Lower leg skin (tissue), 4 donors: ENCODE measurements around the gene USP31. TPM values are rescaled to one million over a fixed set of nuclear protein-coding genes. Genes with fewer than 3 reads are reported as not detected.

ENCODE experiments used
- DNase-seq, 2 donors: peaks; one replicate each; pipeline ENCODE4 v3.0.0-alpha.2; 2019; ENCODE audit warnings: low spot score in 2 of 2
- H3K4me3 ChIP-seq: fragments of 200-600 bp; sonication (generic); 2 replicates; pipeline ENCODE4 v1.5.1; 2017; ENCODE audit warnings: mild to moderate bottlenecking, low read depth; ENCODE audit not compliant: poor library complexity, severe bottlenecking
- CTCF ChIP-seq, 3 donors: fragments of 450-650 bp; IDR thresholded peaks; one replicate each; pipeline ENCODE4 v1.5.1; 2016; ENCODE audit warnings: antibody characterized with exemption in 3 of 3, mild to moderate bottlenecking in 3 of 3, moderate library complexity in 2 of 3
- POLR2A ChIP-seq, 2 donors: fragments of 450-650 bp; IDR thresholded peaks; one replicate each; pipeline ENCODE4 v1.6.1; 2016 to 2017; ENCODE audit warnings: antibody characterized with exemption in 2 of 2, mild to moderate bottlenecking in 1 of 2, moderate library complexity in 1 of 2
- WGBS, 2 donors: methylation state at CpG; one replicate each; pipeline ENCODE4 v1.1.5; 2018; 5-methylcytosine and 5-hydroxymethylcytosine counted together
- intact Hi-C: fragments of 100-400 bp; cut with DNase I; formaldehyde crosslinking; loops from one replicate; pipeline ENCODE4 v1.15.0; 2023; ENCODE audit warnings: low total_unique reads
- total RNA-seq, 4 donors: library from RNA; depleted of rRNA; stranded (reverse); fragments of >200 nt; gene quantifications; one replicate each; pipeline ENCODE4 v1.1.0, GENCODE V29; 2016

Gene USP31
- total RNA-seq, 4 donors from 2014 or later = 11.3 to 41.1 (median 15.6) TPM

GRCh38 chr16:23051587-23051986 is 97.7 kb downstream of the USP31 start:
- no peak overlapping the region for H3K4me3 ChIP-seq
- no peak for DNase-seq
- no peak for TF ChIP-seq POLR2A (IDR thresholded peaks at IDR 0.05)
- TF ChIP-seq CTCF (IDR thresholded peaks at IDR 0.05) = no peak
- intact Hi-C loops = no loop called here
- WGBS, 2 donors = 61 to 63% methylated on average over 8 of the region's 8 CpGs

- no peak overlapping the region for H3K4me3 ChIP-seq
- intact Hi-C loops = no loop called here
- TF ChIP-seq POLR2A (IDR thresholded peaks at IDR 0.05) = no peak
- no peak for TF ChIP-seq CTCF (IDR thresholded peaks at IDR 0.05)
- 80 to 85% methylated on average over 5 of the region's 5 CpGs for WGBS, 2 donors
- DNase-seq = peak in 1 of 2 donors; percentile 29
Measured at GRCh38 chr16:23048164-23048563, 101.1 kb downstream of the USP31 start.

GRCh38 chr16:23045025-23045424 is 104.2 kb downstream of the USP31 start:
- 45 to 74% methylated on average over 1 of the region's 1 CpG for WGBS, 2 donors
- no peak overlapping the region for H3K4me3 ChIP-seq
- intact Hi-C loops = no loop called here
- no peak for TF ChIP-seq CTCF (IDR thresholded peaks at IDR 0.05)
- no peak for TF ChIP-seq POLR2A (IDR thresholded peaks at IDR 0.05)
- DNase-seq = no peak

- H3K4me3 ChIP-seq = no peak overlapping the region
- DNase-seq = no peak
- 79 to 83% methylated on average over 4 of the region's 4 CpGs for WGBS, 2 donors
- intact Hi-C loops = no loop called here
- no peak for TF ChIP-seq CTCF (IDR thresholded peaks at IDR 0.05)
- TF ChIP-seq POLR2A (IDR thresholded peaks at IDR 0.05) = no peak
Measured at GRCh38 chr16:23040246-23040645, 109.0 kb downstream of the USP31 start.

- H3K4me3 ChIP-seq = no peak overlapping the region
- intact Hi-C loops = no loop called here
- TF ChIP-seq CTCF (IDR thresholded peaks at IDR 0.05) = no peak
- TF ChIP-seq POLR2A (IDR thresholded peaks at IDR 0.05) = no peak
- no peak for DNase-seq
- WGBS, 2 donors = 76 to 80% methylated on average over 4 of the region's 4 CpGs
Measured at GRCh38 chr16:23039118-23039517, 110.1 kb downstream of the USP31 start.

GRCh38 chr16:23035240-23035639 is 114.0 kb downstream of the USP31 start:
- intact Hi-C loops = no loop called here
- WGBS, 2 donors = 0 to 33% methylated on average over 1 of the region's 1 CpG
- H3K4me3 ChIP-seq = no peak overlapping the region
- TF ChIP-seq CTCF (IDR thresholded peaks at IDR 0.05) = no peak
- DNase-seq = peak in 1 of 2 donors; percentile 3
